Liver (tissue), 9 donors: ENCODE measurements around the gene PAX5. TPM values are rescaled to one million over a fixed set of nuclear protein-coding genes. Genes with fewer than 3 reads are reported as not detected.

Experiments used
- DNase-seq: peaks from one replicate; pipeline ENCODE4 v3.0.0-alpha.2; 2017; ENCODE audit warnings: low spot score
- H3K27ac ChIP-seq, 2 donors: one replicate each; pipeline ENCODE4 v1.7.0; 2013; ENCODE audit warnings: inconsistent platforms in 2 of 2, low read length in 2 of 2, control low read depth in 1 of 2, low read depth in 1 of 2, mild to moderate bottlenecking in 1 of 2
- H3K27me3 ChIP-seq, 4 donors: one replicate each; pipeline versions ENCODE4 v1.6.1 to v1.7.0; 2013; ENCODE audit warnings: low read length in 3 of 4, inconsistent platforms in 1 of 4, mild to moderate bottlenecking in 1 of 4, moderate library complexity in 1 of 4; ENCODE audit not compliant: control insufficient read depth in 4 of 4, insufficient read depth in 4 of 4
- H3K36me3 ChIP-seq, 4 donors: one replicate each; pipeline versions ENCODE4 v1.6.1 to v1.7.0; 2013; ENCODE audit warnings: low read length in 3 of 4, mild to moderate bottlenecking in 3 of 4, low read depth in 1 of 4, moderate library complexity in 1 of 4; ENCODE audit not compliant: control insufficient read depth in 4 of 4, insufficient read depth in 3 of 4
- H3K4me1 ChIP-seq, 4 donors: one replicate each; pipeline versions ENCODE4 v1.6.1 to v1.7.0; 2013; ENCODE audit warnings: low read length in 3 of 4, mild to moderate bottlenecking in 3 of 4, moderate library complexity in 1 of 4; ENCODE audit not compliant: control insufficient read depth in 4 of 4, insufficient read depth in 4 of 4
- H3K4me3 ChIP-seq, 3 donors: one replicate each; pipeline versions ENCODE4 v1.6.1 to v1.7.0; 2013; ENCODE audit warnings: low read length in 3 of 3, control low read depth in 1 of 3, low read depth in 1 of 3, mild to moderate bottlenecking in 1 of 3
- H3K9ac ChIP-seq, 2 donors: one replicate each; pipeline ENCODE4 v1.7.0; 2013; ENCODE audit warnings: low read length in 2 of 2, mild to moderate bottlenecking in 2 of 2, moderate library complexity in 2 of 2, control low read depth in 1 of 2, low read depth in 1 of 2
- H3K9me3 ChIP-seq, 4 donors: one replicate each; pipeline versions ENCODE4 v1.6.1 to v1.7.0; 2013; ENCODE audit warnings: low read length in 3 of 4; ENCODE audit not compliant: control insufficient read depth in 4 of 4
- FOXA1 ChIP-seq: IDR thresholded peaks from 2 replicates; pipeline ENCODE4 v1.6.1; 2016; ENCODE audit warnings: antibody characterized with exemption
- FOXA2 ChIP-seq: IDR thresholded peaks from 2 replicates; pipeline ENCODE4 v1.6.1; 2016; ENCODE audit warnings: antibody characterized with exemption
- HNF4G ChIP-seq: IDR thresholded peaks from 2 replicates; pipeline ENCODE4 v1.6.1; 2016; ENCODE audit warnings: antibody characterized with exemption
- JUND ChIP-seq, 2 donors: IDR thresholded peaks; 2 replicates each; pipeline ENCODE4 v1.6.1; 2016; ENCODE audit warnings: antibody characterized with exemption in 2 of 2
- RAD21 ChIP-seq, 2 donors: IDR thresholded peaks; 2 replicates each; pipeline ENCODE4 v1.6.1; 2016; ENCODE audit warnings: antibody characterized with exemption in 2 of 2, mild to moderate bottlenecking in 2 of 2
- SP1 ChIP-seq: IDR thresholded peaks from 2 replicates; pipeline ENCODE4 v1.6.1; 2018; ENCODE audit warnings: antibody characterized with exemption, mild to moderate bottlenecking
- TAF1 ChIP-seq: conservative IDR thresholded peaks from 2 replicates; pipeline ENCODE4 v1.6.1; 2016; ENCODE audit warnings: antibody characterized with exemption, mild to moderate bottlenecking
- WGBS: extraction: QIAGEN DNeasy Blood & Tissue Kit; methylation state at CpG from one replicate; pipeline ENCODE4 v1.1.7; 2013; 5-methylcytosine and 5-hydroxymethylcytosine counted together
- polyA plus RNA-seq, 2 donors: library from polyadenylated mRNA; stranded (reverse) in 1 of 2; unstranded in 1 of 2; fragments of 200-250 nt in 1 of 2; fragments of >200 nt in 1 of 2; fragmentation: Nextera tagmentation in 1 of 2; extraction: Ambion mirVana in 1 of 2; gene quantifications; one replicate each; pipeline versions ENCODE4 v1.2.1 to v1.2.3, GENCODE V29; 2013 to 2015
- total RNA-seq, 2 donors: library from RNA; depleted of rRNA; stranded (reverse); fragments of >200 nt; gene quantifications; one replicate each; pipeline ENCODE4 v1.2.3, GENCODE V29; 2014
- TF ChIP-seq, protein P1 (sequence below): IDR thresholded peaks from 2 replicates; pipeline ENCODE4 v1.6.1; 2016; ENCODE audit warnings: antibody characterized with exemption
- TF ChIP-seq, protein P2 (sequence below): fragments of 150-350 bp; IDR thresholded peaks from 2 replicates; pipeline ENCODE4 v1.5.1; 2017; ENCODE audit warnings: improper control_type of control experiment, low read depth, low read length; ENCODE audit not compliant: missing input control
- TF ChIP-seq, protein P3 (sequence below): IDR thresholded peaks from 2 replicates; pipeline ENCODE4 v1.6.1; 2016; ENCODE audit warnings: antibody characterized with exemption, mild to moderate bottlenecking
- TF ChIP-seq, protein P4 (sequence below): IDR thresholded peaks from 2 replicates; pipeline ENCODE4 v1.6.1; 2016; ENCODE audit warnings: antibody characterized with exemption
- donor health status: healthy.
- donor health status: healthy.
- donor health status: healthy.
- donor health status: healthy.
- donor health status: healthy.

PAX5 gene
- total and polyA plus RNA-seq, 4 donors = 0.05 to 2.7 (median 0.11) TPM

DNA sequence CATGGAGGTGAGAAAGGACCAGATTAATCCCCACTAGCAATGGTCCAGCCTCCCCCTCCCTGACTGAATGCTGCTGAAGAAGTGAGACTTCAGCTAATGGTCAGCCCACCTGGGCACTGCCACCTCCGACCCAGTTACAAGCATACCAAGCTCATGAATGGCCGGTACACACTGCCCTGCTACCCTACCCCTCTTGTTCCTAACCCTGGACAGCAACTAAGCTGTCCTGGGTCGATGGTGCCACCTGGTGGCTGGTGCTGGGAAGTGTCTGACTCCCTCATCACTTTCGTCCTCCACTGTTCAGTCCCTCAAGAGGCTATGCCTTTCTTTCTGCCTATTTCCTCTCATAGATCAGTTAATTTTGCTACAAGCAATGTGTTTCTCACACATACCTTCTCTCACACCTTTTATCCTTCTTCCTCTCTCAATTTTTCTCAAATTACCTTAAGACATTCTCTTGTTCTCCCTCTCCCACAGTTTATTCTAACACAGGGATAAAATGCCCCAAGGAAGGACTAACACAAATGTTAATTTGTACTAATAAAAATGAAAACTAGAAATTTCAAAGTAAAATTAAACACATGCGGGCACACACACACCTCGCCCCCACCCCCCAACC, 42.4 kb downstream of the PAX5 start:
- Histone ChIP-seq H3K27ac (no peak overlapping the region), H3K4me1 (peaks cover 0 to 6% (median 2%) of the 10 kb centered on the region in 4 donors), H3K36me3 (no peaks in the 10 kb centered on the region), H3K4me3 (peak overlapping the region in 1 of 3 donors; percentile 46), H3K9me3 (peaks cover 0 to 15% (median 7%) of the 10 kb centered on the region in 4 donors), H3K9ac (no peak overlapping the region), H3K27me3 (peaks cover 0 to 14% (median 2%) of the 10 kb centered on the region in 4 donors)
- TF ChIP-seq, protein P1, sequence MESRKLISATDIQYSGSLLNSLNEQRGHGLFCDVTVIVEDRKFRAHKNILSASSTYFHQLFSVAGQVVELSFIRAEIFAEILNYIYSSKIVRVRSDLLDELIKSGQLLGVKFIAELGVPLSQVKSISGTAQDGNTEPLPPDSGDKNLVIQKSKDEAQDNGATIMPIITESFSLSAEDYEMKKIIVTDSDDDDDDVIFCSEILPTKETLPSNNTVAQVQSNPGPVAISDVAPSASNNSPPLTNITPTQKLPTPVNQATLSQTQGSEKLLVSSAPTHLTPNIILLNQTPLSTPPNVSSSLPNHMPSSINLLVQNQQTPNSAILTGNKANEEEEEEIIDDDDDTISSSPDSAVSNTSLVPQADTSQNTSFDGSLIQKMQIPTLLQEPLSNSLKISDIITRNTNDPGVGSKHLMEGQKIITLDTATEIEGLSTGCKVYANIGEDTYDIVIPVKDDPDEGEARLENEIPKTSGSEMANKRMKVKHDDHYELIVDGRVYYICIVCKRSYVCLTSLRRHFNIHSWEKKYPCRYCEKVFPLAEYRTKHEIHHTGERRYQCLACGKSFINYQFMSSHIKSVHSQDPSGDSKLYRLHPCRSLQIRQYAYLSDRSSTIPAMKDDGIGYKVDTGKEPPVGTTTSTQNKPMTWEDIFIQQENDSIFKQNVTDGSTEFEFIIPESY = no peak
- TF ChIP-seq, protein P2, sequence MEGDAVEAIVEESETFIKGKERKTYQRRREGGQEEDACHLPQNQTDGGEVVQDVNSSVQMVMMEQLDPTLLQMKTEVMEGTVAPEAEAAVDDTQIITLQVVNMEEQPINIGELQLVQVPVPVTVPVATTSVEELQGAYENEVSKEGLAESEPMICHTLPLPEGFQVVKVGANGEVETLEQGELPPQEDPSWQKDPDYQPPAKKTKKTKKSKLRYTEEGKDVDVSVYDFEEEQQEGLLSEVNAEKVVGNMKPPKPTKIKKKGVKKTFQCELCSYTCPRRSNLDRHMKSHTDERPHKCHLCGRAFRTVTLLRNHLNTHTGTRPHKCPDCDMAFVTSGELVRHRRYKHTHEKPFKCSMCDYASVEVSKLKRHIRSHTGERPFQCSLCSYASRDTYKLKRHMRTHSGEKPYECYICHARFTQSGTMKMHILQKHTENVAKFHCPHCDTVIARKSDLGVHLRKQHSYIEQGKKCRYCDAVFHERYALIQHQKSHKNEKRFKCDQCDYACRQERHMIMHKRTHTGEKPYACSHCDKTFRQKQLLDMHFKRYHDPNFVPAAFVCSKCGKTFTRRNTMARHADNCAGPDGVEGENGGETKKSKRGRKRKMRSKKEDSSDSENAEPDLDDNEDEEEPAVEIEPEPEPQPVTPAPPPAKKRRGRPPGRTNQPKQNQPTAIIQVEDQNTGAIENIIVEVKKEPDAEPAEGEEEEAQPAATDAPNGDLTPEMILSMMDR = peak; percentile 43
- TF ChIP-seq JUND (IDR thresholded peaks at IDR 0.05) (no peak), RAD21 (IDR thresholded peaks at IDR 0.05) (peak; percentile 64 to 73)
- peak; percentile 54 for DNase-seq
- WGBS = 19% methylated on average over 6 of the region's 6 CpGs

DNA sequence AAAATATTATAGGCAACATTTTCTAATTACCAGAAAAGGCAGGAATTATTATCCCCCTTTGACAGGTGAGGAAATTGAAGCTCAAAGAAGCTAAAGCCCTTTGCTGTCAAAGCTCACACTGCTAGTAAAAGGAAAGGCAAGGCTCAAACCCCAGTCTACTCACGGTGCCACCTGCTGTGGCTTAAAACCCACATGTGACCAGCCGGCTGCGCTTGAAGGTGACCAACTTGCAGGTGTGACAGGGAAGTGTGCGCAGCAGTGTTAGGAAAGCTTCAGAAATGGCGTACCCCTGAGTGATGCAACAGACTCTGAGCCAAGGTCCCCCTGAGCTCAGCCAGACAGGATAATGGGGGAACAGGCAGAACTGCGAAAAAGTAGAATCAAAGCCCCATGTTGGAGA, 45.2 kb downstream of the PAX5 start:
- Histone ChIP-seq H3K4me1 (peaks cover 4 to 14% (median 8%) of the 10 kb centered on the region in 4 donors), H3K9me3 (peaks cover 0 to 15% (median 7%) of the 10 kb centered on the region in 4 donors), H3K36me3 (no peaks in the 10 kb centered on the region), H3K4me3 (no peak overlapping the region), H3K9ac (no peak overlapping the region), H3K27me3 (peaks cover 5 to 21% (median 7%) of the 10 kb centered on the region in 4 donors), H3K27ac (no peak overlapping the region)
- DNase-seq = no peak
- no peak for TF ChIP-seq HNF4G
- TF ChIP-seq, protein P3, sequence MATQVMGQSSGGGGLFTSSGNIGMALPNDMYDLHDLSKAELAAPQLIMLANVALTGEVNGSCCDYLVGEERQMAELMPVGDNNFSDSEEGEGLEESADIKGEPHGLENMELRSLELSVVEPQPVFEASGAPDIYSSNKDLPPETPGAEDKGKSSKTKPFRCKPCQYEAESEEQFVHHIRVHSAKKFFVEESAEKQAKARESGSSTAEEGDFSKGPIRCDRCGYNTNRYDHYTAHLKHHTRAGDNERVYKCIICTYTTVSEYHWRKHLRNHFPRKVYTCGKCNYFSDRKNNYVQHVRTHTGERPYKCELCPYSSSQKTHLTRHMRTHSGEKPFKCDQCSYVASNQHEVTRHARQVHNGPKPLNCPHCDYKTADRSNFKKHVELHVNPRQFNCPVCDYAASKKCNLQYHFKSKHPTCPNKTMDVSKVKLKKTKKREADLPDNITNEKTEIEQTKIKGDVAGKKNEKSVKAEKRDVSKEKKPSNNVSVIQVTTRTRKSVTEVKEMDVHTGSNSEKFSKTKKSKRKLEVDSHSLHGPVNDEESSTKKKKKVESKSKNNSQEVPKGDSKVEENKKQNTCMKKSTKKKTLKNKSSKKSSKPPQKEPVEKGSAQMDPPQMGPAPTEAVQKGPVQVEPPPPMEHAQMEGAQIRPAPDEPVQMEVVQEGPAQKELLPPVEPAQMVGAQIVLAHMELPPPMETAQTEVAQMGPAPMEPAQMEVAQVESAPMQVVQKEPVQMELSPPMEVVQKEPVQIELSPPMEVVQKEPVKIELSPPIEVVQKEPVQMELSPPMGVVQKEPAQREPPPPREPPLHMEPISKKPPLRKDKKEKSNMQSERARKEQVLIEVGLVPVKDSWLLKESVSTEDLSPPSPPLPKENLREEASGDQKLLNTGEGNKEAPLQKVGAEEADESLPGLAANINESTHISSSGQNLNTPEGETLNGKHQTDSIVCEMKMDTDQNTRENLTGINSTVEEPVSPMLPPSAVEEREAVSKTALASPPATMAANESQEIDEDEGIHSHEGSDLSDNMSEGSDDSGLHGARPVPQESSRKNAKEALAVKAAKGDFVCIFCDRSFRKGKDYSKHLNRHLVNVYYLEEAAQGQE = no peak
- TF ChIP-seq FOXA1 = no peak
- TF ChIP-seq, protein P2 = no peak
- TF ChIP-seq TAF1 = no peak
- no peak for TF ChIP-seq RAD21 (IDR thresholded peaks at IDR 0.05)
- TF ChIP-seq FOXA2 = no peak
- TF ChIP-seq, protein P1 = no peak
- no peak for TF ChIP-seq SP1
- TF ChIP-seq, protein P4, sequence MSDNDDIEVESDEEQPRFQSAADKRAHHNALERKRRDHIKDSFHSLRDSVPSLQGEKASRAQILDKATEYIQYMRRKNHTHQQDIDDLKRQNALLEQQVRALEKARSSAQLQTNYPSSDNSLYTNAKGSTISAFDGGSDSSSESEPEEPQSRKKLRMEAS = no peak
- WGBS = 32% methylated on average over 6 of the region's 6 CpGs
